Body of pancreas (tissue), 4 donors: ENCODE measurements around the gene AGAP5. TPM values are rescaled to one million over a fixed set of nuclear protein-coding genes. Genes with fewer than 3 reads are reported as not detected.

Experiments used
- ATAC-seq: fragments of 150-250 bp; one replicate; pipeline ENCODE4 v1.9.1; 2016
- DNase-seq, 4 donors: peaks; one replicate each; pipeline ENCODE4 v3.0.0-alpha.2; 2019
- H3K27ac ChIP-seq, 4 donors: fragments of 200-600 bp; sonication (generic); 1 replicate in 3 of 4; 2 replicates in 1 of 4; pipeline versions ENCODE4 v1.5.1 to v1.6.1; 2016 to 2019; ENCODE audit warnings: mild to moderate bottlenecking in 1 of 4, mixed read lengths in 1 of 4, moderate library complexity in 1 of 4
- H3K27me3 ChIP-seq, 2 donors: fragments of 200-600 bp; sonication (generic); one replicate each; pipeline ENCODE4 v1.6.0; 2016; ENCODE audit warnings: mild to moderate bottlenecking in 1 of 2
- H3K36me3 ChIP-seq, 2 donors: fragments of 200-600 bp; sonication (generic); replicated peaks in 1 of 2; 2 replicates each; pipeline ENCODE4 v1.5.1; 2016; ENCODE audit warnings: low read depth in 2 of 2; ENCODE audit not compliant: insufficient read depth in 1 of 2
- H3K4me1 ChIP-seq: fragments of 200-600 bp; sonication (generic); one replicate; pipeline ENCODE4 v1.6.0; 2016
- H3K4me3 ChIP-seq, 2 donors: fragments of 200-600 bp; sonication (generic); 1 replicate in 1 of 2; 2 replicates in 1 of 2; pipeline ENCODE4 v1.5.1; 2016 to 2019
- H3K9me3 ChIP-seq, 3 donors: fragments of 200-600 bp; sonication (generic); 1 replicate in 2 of 3; 2 replicates in 1 of 3; pipeline ENCODE4 v1.5.1; 2016
- POLR2A ChIP-seq, 3 donors: fragments of 450-650 bp; IDR thresholded peaks; one replicate each; pipeline ENCODE4 v1.6.1; 2016; ENCODE audit warnings: antibody characterized with exemption in 3 of 3, mild to moderate bottlenecking in 2 of 3
- WGBS, 2 donors: methylation state at CpG; one replicate each; pipeline ENCODE4 v1.1.5; 2017; 5-methylcytosine and 5-hydroxymethylcytosine counted together
- intact Hi-C: fragments of 100-400 bp; cut with DNase I; formaldehyde crosslinking; loops from one replicate; pipeline ENCODE4 v1.15.1; 2023
- total RNA-seq, 2 donors: library from RNA; depleted of rRNA; stranded (reverse); fragments of >200 nt; gene quantifications; one replicate each; pipeline ENCODE4 v1.1.0, GENCODE V29; 2016
- TF ChIP-seq, protein P1 (sequence below), 7 experiments: fragments of 450-650 bp in 4 of 7; fragments of 200-600 bp in 3 of 7; sonication (generic) in 3 of 7; IDR thresholded peaks; one replicate each; pipeline ENCODE4 v1.5.1; 2016 to 2019; ENCODE audit warnings: antibody characterized with exemption in 7 of 7

AGAP5 gene
- total RNA-seq, 2 donors from 2014 or later: 13.5 to 25.1 TPM

DNA sequence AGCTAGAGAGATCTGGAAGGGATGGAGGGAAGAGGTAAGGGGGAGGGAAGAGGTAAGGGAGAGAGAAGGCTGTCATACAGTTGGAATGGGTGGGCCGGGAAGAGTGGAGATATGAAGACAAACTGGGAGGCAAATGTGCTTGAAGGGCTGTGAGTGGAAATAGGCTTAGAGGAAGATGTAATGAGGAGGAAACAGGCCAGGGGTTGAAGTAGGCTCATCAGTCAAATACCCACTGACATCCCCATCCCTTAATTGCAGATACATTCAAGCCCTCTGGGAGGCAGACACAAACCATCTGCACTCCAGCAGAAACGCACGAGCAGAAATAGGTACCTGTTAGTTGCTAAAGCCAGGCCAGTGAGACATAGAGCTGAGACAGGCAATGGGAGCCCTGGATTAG lies 44.2 kb downstream of the AGAP5 start:
- ATAC-seq: no peak
- no peak for DNase-seq

DNA sequence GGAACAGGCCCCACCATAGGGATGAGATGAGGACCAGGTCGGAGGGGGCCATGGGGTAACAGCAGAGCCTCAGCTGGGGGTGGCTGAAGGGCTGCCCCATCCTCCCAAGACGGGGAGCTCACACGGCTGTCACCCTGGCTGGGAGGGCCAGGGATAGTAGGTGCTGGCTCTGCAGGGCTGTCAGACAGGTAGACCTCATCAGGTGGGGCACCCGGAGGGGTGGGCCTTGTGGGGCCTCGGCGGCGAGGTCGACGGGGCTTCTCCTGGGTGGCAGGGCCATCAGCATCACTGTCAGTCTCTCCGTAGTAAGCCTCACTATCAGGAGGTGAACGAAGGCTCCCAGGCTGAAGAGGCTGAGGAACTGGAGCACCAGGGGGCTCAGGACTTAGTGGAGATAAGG lies 44.7 kb downstream of the AGAP5 start:
- no peaks in the 10 kb centered on the region for H3K36me3 ChIP-seq
- H3K27ac ChIP-seq: no peak overlapping the region
- H3K4me3 ChIP-seq: no peak overlapping the region
- 53 to 82% methylated on average over 2 to 3 of the region's 11 CpGs for WGBS, 2 donors
- peaks cover 8% of the 10 kb centered on the region for H3K4me1 ChIP-seq
- H3K9me3 ChIP-seq: no peaks in the 10 kb centered on the region
- ATAC-seq: no peak
- no peak for TF ChIP-seq POLR2A (IDR thresholded peaks at IDR 0.05)
- TF ChIP-seq, protein P1, sequence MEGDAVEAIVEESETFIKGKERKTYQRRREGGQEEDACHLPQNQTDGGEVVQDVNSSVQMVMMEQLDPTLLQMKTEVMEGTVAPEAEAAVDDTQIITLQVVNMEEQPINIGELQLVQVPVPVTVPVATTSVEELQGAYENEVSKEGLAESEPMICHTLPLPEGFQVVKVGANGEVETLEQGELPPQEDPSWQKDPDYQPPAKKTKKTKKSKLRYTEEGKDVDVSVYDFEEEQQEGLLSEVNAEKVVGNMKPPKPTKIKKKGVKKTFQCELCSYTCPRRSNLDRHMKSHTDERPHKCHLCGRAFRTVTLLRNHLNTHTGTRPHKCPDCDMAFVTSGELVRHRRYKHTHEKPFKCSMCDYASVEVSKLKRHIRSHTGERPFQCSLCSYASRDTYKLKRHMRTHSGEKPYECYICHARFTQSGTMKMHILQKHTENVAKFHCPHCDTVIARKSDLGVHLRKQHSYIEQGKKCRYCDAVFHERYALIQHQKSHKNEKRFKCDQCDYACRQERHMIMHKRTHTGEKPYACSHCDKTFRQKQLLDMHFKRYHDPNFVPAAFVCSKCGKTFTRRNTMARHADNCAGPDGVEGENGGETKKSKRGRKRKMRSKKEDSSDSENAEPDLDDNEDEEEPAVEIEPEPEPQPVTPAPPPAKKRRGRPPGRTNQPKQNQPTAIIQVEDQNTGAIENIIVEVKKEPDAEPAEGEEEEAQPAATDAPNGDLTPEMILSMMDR (IDR thresholded peaks at IDR 0.05): no peak
- no peak for DNase-seq
- intact Hi-C loops: no loop called here
- H3K27me3 ChIP-seq: no peaks in the 10 kb centered on the region

More for the DNA sequence above, 44.2 kb downstream of the AGAP5 start:
- Histone ChIP-seq H3K4me3 (no peak overlapping the region), H3K36me3 (no peaks in the 10 kb centered on the region), H3K9me3 (no peaks in the 10 kb centered on the region), H3K4me1 (peaks cover 3% of the 10 kb centered on the region), H3K27ac (no peak overlapping the region), H3K27me3 (no peaks in the 10 kb centered on the region)
- intact Hi-C loops: no loop called here
- 74 to 78% methylated on average over 3 of the region's 3 CpGs for WGBS, 2 donors
- TF ChIP-seq, protein P1 (IDR thresholded peaks at IDR 0.05): no peak
- TF ChIP-seq POLR2A (IDR thresholded peaks at IDR 0.05): no peak

DNA sequence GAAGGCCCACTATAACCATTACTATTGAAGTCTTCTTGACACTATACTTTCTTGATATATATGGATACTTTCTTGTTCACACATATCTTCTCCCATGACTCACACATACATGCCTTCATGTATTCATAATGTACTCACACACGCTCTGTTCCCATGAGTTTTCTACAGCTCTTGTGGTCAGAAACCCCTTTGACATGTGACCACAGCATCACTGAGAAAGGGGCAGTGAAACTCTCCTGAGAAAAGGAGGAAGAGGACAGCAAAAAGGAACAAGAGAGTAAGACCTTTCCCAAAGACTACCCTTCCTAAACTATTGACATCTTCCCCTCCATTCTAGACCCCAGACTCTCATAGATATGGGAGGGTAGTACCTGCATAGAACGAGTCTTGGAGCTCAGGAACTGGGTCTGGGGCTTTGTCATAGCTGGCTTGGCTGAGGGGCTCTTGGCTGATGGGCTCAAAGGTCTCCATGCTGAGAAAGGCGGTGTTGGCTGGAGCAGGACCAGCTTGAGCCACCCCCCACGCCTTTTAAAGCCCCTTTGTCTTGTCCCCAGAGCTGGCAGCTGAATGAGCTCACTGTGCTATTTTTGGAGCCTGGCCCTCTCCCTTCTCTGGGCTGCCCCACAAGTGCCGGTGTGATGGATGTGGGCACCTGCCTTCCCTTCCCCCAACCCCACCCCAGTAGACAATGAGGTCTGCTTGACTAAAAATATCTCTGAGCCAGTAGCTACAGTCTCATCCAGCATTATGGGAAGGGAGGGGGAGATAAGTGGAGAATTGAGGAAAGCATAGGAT lies 47.2 kb downstream of the AGAP5 start:
- Histone ChIP-seq H3K27me3 (no peaks in the 10 kb centered on the region), H3K4me1 (peaks cover 20% of the 10 kb centered on the region), H3K4me3 (no peak overlapping the region), H3K27ac (no peak overlapping the region), H3K9me3 (no peaks in the 10 kb centered on the region), H3K36me3 (no peaks in the 10 kb centered on the region)
- TF ChIP-seq, protein P1 (IDR thresholded peaks at IDR 0.05): no peak
- no peak for ATAC-seq
- DNase-seq: peak in 1 of 4 donors; percentile 12
- intact Hi-C loops: no loop called here
- 59 to 61% methylated on average over 5 of the region's 5 CpGs for WGBS, 2 donors

DNA sequence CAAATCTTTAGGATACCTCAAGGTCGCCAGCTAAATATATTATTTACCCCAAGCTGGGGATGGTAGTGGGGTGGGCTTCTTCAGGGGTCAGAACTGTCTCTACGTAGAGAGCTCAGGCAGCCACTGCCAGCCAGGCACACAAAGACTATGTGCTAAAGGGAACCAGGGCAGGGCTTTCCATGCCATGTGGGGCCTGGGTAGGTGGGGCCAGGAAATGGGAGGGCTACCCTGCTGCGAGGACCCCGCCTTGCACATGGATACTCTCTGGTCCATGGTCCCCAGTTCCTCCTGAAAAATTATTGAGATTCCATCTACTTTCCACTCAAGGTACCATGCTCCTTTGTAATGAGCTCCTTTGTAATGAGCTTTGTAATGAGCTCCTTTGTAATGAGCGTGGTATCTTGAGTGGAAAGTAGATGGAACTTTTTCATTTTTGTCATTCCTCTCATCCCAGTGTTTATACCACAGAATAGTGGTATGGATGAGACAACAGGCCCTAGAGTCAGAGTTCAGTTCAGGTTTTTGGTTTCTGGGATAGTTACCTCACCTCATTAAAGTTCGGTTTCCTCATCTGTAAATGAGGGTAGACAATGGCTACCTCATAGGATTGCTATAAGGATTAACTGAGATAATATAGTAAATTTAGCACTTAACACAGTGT lies 47.9 kb downstream of the AGAP5 start:
- H3K36me3 ChIP-seq: no peaks in the 10 kb centered on the region
- no peak for TF ChIP-seq POLR2A (IDR thresholded peaks at IDR 0.05)
- TF ChIP-seq, protein P1 (IDR thresholded peaks at IDR 0.05): no peak
- ATAC-seq (no peak), DNase-seq (no peak)
- H3K4me1 ChIP-seq: peaks cover 20% of the 10 kb centered on the region
- 75 to 93% methylated on average over 4 to 6 of the region's 6 CpGs for WGBS, 2 donors
- H3K9me3 ChIP-seq: no peaks in the 10 kb centered on the region
- no peaks in the 10 kb centered on the region for H3K27me3 ChIP-seq
- no peak overlapping the region for H3K4me3 ChIP-seq
- intact Hi-C loops: no loop called here
- no peak overlapping the region for H3K27ac ChIP-seq
